HG02973 (cell line): ENCODE data around the gene MYLIP.

Experiments used
- ATAC-seq: cut with Tn5 transposase; IDR thresholded peaks from one replicate; pipeline ENCODE4 v1.9.1; 2021; ENCODE audit warnings: moderate library complexity; ENCODE audit not compliant: unreplicated experiment

The MYLIP gene

GRCh38 chr6:16137451-16137801 is 8.5 kb downstream of the MYLIP start:
- no peak for ATAC-seq

GRCh38 chr6:16139556-16139955 is 10.7 kb downstream of the MYLIP start:
- ATAC-seq, result no peak

- ATAC-seq, result no peak
Measured at GRCh38 chr6:16140607-16141006, 11.7 kb downstream of the MYLIP start.

- no peak for ATAC-seq
Measured at GRCh38 chr6:16141514-16141913, 12.6 kb downstream of the MYLIP start.

GRCh38 chr6:16145038-16145437 is 16.2 kb downstream of the MYLIP start:
- no peak for ATAC-seq

- ATAC-seq, result no peak
Measured at GRCh38 chr6:16146028-16146427, 17.1 kb downstream of the MYLIP start.

- no peak for ATAC-seq
Measured at GRCh38 chr6:16146527-16146955, 17.7 kb downstream of the MYLIP start.

- ATAC-seq, result no peak
Measured at GRCh38 chr6:16148498-16148897, 19.6 kb downstream of the MYLIP start.

GRCh38 chr6:16149305-16149704 is 20.4 kb downstream of the MYLIP start:
- ATAC-seq, result no peak

GRCh38 chr6:16150098-16150497 is 21.2 kb downstream of the MYLIP start:
- ATAC-seq, result no peak

- ATAC-seq, result no peak
Measured at GRCh38 chr6:16153211-16153820, 24.4 kb downstream of the MYLIP start.

GRCh38 chr6:16154904-16155303 is 26.0 kb downstream of the MYLIP start:
- no peak for ATAC-seq

GRCh38 chr6:16157492-16157891 is 28.6 kb downstream of the MYLIP start:
- ATAC-seq, result no peak

GRCh38 chr6:16157909-16158308 is 29.0 kb downstream of the MYLIP start:
- no peak for ATAC-seq

- no peak for ATAC-seq
Measured at GRCh38 chr6:16158943-16159557, 30.2 kb downstream of the MYLIP start.

GRCh38 chr6:16160794-16161193 is 31.9 kb downstream of the MYLIP start:
- no peak for ATAC-seq

- no peak for ATAC-seq
Measured at GRCh38 chr6:16162003-16162402, 33.1 kb downstream of the MYLIP start.

GRCh38 chr6:16163066-16163465 is 34.2 kb downstream of the MYLIP start:
- no peak for ATAC-seq

GRCh38 chr6:16163535-16164300 is 34.8 kb downstream of the MYLIP start:
- ATAC-seq, result no peak

GRCh38 chr6:16165641-16166040 is 36.8 kb downstream of the MYLIP start:
- ATAC-seq, result no peak

- ATAC-seq, result no peak
Measured at GRCh38 chr6:16166871-16167608, 38.2 kb downstream of the MYLIP start.

- no peak for ATAC-seq
Measured at GRCh38 chr6:16168121-16168520, 39.2 kb downstream of the MYLIP start.
